Fibroblast of lung (primary cell): Measurements from ENCODE around the gene DNAH6.

Experiments used
- CTCF ChIP-seq, 2 donors: IDR thresholded peaks in 1 of 2; conservative IDR thresholded peaks in 1 of 2; 1 replicate in 1 of 2; 2 replicates in 1 of 2; pipeline ENCODE4 v1.5.1; 2011 to 2012; ENCODE audit warnings: low read length in 2 of 2, control low read depth in 1 of 2, inconsistent platforms in 1 of 2, low read depth in 1 of 2, mild to moderate bottlenecking in 1 of 2
- EZH2 ChIP-seq: IDR thresholded peaks from 2 replicates; pipeline ENCODE4 v1.5.1; 2012; ENCODE audit warnings: low read length, control low read depth, mild to moderate bottlenecking; ENCODE audit errors: missing control alignments

DNA sequence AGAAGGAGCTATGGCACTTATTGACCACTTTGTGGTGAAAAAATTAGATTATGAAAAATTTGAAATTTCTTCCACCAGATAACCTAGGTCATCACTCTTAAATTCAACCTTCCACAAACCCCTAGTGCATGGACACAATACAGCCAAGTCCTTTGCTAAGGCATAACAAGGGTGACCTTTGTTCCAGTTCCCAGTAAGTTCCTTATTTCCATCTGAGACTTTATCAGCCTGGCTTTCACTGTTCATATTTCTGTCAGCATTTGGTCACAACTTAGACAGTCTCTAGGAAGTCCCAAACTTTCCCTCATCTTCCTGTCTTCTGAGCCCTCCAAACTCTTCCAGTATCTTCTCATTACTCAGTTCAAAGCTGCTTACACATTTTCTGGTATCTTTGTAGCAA lies 232.0 kb downstream of the DNAH6 start:
- TF ChIP-seq EZH2 (no peak), CTCF (conservative IDR thresholded peaks at IDR 0.05 in 1 of 2, IDR thresholded peaks at IDR 0.05 in 1 of 2; ENCODE audit: low read depth in 1 of 2, low read length in 2 of 2) (no peak)
